ENCODE data around the gene B3GNT4. TPM values are rescaled to one million over a fixed set of nuclear protein-coding genes. Genes with fewer than 3 reads are reported as not detected.
"Not testable (repeated sequence)": the region's sequence is repeated elsewhere in the genome, so short reads cannot be mapped to it uniquely, and the experiment has no call there.

B3GNT4 gene
- total RNA-seq, 1 experiment from 2014 or later: 0.45 TPM

DNA sequence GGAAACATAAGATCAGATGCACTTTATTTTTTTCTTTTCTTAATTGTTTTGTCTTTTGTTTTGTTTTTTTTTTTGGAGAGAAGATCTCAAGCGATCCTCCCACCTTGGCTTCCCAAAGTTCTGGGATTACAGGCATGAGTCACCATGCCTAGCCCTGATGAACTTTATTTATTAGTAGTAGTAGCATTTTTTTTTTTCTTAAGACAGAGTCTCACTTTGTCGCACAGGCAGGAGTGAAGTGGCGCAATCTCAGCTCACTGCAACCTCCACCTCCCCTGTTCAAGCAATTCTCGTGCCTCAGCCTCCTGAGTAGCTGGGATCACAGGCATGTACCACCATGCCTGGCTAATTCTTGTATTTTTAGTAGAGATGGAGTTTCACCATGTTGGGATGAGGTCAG is 27.0 kb upstream of the B3GNT4 start:
- not testable (repeated sequence) for H3K4me3 ChIP-seq (ENCODE audit: insufficient read depth, low read depth, low read length); DNase-seq; H3K27me3 ChIP-seq (ENCODE audit: control insufficient read depth, insufficient read depth, low read length); H3K36me3 ChIP-seq (replicated peaks; ENCODE audit: control insufficient read depth, insufficient read depth, low read length)

DNA sequence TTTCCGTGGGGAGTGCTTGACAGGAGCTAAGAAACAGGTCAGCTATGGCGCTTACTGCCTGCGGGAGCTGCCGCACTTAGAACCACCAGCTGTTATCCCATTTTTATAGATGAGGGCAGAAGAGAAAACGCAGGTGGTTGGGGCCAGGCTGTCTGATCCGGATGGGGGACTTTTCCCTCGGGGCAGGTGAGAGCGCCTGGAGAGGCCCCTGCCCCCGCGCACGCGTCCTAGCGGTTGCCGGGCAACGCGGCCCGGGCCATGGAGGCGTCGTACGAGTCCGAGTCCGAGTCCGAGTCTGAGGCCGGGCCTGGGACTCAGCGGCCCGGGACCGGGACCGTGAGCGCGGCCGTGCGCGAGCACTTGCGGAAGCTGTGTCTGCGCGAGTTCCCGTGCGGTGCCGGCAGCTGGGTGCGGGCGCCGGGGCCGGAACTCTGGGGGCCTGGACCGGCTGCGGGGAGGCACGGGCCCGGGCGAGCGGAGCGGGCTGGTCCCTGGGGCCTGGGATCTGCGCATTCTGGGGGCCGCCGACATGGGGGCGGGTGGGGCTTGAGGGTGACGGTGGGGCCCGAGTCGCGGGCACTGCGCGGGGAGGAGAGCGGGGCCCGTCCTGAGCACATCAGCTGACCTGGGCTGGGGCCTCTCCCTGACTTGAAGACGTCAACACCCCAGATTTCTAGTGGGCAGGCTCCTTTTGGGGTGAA is 20.5 kb upstream of the B3GNT4 start, which contains the start of gene LRRC43:
TSS of gene LRRC43 (plus strand) at position 237 of the 701 bp plus-strand sequence. CDS start at position 259, 22 bp downstream.
- Histone ChIP-seq H3K36me3 (replicated peaks; ENCODE audit: control insufficient read depth, insufficient read depth, low read length) (no peaks in the 10 kb centered on the region), H3K27me3 (ENCODE audit: control insufficient read depth, insufficient read depth, low read length) (peaks cover 11% of the 10 kb centered on the region), H3K4me3 (ENCODE audit: insufficient read depth, low read depth, low read length) (peak within 1 kb of the TSS; percentile 62)
- DNase-seq: peak; percentile 95

DNA sequence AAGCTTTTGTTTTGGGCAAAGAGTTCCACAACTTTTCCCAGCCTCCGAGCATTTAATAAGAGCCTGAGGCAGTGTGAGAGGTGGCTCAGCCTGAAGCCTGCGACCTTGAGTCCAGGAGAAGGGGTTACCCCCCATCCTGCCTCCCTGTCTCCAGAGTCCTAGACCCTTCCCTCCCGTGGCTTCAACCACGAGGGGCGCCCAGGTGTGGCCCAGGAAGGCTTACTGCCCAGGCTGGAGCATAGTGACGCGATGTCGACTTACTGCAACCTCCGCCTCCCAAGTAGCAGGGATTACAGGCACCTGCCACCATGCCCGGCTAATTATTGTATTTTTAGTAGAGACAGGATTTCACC is 19.9 kb upstream of the B3GNT4 start:
- Histone ChIP-seq H3K36me3 (replicated peaks; ENCODE audit: control insufficient read depth, insufficient read depth, low read length) (no peaks in the 10 kb centered on the region), H3K4me3 (ENCODE audit: insufficient read depth, low read depth, low read length) (peak overlapping the region; percentile 62), H3K27me3 (ENCODE audit: control insufficient read depth, insufficient read depth, low read length) (peaks cover 11% of the 10 kb centered on the region)
- DNase-seq: peak; percentile 68

DNA sequence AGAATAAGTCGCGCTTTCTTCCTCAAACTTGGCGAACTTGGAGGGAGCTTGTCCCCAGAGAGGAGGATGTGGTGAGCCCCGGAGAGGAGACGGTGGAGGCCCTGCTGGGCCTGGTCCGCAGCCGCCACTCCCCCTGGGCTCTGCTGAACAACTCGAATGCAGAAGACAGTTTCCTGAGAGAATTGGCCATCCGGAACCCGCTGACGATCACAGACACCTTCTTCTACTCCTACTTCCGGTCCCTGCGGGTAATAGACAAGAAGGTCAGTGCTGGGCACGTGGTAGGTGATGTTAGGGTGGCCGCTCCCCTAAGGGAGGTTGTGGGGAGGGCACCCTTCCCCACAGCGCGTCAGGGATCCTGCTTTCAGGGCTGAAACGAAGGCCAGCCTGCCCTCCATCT is 19.0 kb upstream of the B3GNT4 start:
- no peak for DNase-seq
- Histone ChIP-seq H3K27me3 (ENCODE audit: control insufficient read depth, insufficient read depth, low read length) (peaks cover 11% of the 10 kb centered on the region), H3K36me3 (replicated peaks; ENCODE audit: control insufficient read depth, insufficient read depth, low read length) (no peaks in the 10 kb centered on the region), H3K4me3 (ENCODE audit: insufficient read depth, low read depth, low read length) (no peak overlapping the region)

DNA sequence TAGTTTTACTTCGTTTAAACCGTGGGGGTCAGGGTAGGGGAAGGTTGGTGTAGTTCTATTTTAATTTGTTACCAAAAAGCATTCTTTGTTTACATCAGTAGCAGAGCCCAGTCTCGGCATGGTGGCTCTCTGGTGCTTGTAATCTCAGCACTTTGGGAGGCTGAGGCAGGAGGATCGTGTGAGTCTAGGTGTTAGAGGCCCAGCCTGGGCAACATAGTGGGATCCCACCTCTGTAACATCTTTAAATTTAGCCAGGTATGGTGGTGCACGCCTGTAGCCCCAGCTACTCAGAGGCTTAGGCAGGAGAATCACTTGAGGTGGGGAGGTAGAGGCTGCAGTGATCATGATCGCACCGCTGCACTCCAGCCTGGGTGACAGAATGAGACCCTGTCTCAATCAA is 18.4 kb upstream of the B3GNT4 start:
- H3K4me3 ChIP-seq (ENCODE audit: insufficient read depth, low read depth, low read length): no peak overlapping the region
- peaks cover 11% of the 10 kb centered on the region for H3K27me3 ChIP-seq (ENCODE audit: control insufficient read depth, insufficient read depth, low read length)
- DNase-seq: no peak
- H3K36me3 ChIP-seq (replicated peaks; ENCODE audit: control insufficient read depth, insufficient read depth, low read length): no peaks in the 10 kb centered on the region

DNA sequence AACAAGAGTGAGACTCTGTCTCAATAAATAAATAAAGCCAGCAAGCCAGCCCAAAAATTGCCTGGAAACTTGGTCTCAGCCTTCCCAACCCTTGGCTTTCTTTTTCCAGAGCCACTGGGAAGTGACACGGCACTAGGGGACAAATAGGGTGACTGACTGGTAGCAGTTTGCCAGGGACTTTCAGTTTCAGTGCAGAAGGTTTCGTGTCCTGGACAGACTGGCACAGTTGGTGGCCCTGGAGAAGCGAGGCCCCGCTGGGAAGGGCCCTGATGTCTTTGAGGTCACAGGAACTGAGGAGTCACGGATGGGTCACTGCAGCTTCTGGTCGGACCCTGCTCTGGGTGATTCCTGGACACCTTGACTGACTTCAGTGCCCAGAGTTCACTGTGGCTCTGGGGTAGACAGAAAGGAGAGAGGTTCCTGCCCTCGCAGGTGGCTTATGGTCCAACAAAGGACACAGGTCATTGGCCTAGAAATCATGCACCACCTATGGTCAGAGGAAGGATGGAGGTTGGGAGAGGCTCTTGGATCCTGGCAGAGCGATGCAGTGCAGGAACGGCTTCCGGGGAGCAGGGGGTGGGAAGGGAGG is 17.9 kb upstream of the B3GNT4 start:
- no peak overlapping the region for H3K4me3 ChIP-seq (ENCODE audit: insufficient read depth, low read depth, low read length)
- peaks cover 11% of the 10 kb centered on the region for H3K27me3 ChIP-seq (ENCODE audit: control insufficient read depth, insufficient read depth, low read length)
- H3K36me3 ChIP-seq (replicated peaks; ENCODE audit: control insufficient read depth, insufficient read depth, low read length): no peaks in the 10 kb centered on the region
- DNase-seq: no peak

DNA sequence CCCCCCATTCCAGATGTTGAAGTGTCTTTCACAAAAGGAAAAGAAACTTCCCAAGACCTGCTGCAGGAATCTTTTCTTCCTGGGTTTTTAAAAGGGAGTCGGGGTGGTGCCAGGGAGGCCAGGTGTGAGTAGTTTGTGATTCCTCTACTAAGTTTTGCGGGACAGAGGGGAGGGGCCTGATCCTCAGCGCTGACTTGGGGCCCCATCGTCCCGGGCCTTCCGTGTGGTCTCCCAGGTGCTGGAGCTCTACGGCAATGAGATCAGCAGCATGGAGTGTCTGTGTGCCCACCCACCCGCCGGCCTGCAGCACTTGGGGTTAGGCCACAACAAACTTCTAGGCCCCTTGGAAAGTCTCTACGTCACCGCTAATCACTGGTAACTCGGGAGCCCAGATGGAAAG is 16.0 kb upstream of the B3GNT4 start:
- no peak overlapping the region for H3K4me3 ChIP-seq (ENCODE audit: insufficient read depth, low read depth, low read length)
- peaks cover 11% of the 10 kb centered on the region for H3K27me3 ChIP-seq (ENCODE audit: control insufficient read depth, insufficient read depth, low read length)
- peak; percentile 68 for DNase-seq
- no peaks in the 10 kb centered on the region for H3K36me3 ChIP-seq (replicated peaks; ENCODE audit: control insufficient read depth, insufficient read depth, low read length)

DNA sequence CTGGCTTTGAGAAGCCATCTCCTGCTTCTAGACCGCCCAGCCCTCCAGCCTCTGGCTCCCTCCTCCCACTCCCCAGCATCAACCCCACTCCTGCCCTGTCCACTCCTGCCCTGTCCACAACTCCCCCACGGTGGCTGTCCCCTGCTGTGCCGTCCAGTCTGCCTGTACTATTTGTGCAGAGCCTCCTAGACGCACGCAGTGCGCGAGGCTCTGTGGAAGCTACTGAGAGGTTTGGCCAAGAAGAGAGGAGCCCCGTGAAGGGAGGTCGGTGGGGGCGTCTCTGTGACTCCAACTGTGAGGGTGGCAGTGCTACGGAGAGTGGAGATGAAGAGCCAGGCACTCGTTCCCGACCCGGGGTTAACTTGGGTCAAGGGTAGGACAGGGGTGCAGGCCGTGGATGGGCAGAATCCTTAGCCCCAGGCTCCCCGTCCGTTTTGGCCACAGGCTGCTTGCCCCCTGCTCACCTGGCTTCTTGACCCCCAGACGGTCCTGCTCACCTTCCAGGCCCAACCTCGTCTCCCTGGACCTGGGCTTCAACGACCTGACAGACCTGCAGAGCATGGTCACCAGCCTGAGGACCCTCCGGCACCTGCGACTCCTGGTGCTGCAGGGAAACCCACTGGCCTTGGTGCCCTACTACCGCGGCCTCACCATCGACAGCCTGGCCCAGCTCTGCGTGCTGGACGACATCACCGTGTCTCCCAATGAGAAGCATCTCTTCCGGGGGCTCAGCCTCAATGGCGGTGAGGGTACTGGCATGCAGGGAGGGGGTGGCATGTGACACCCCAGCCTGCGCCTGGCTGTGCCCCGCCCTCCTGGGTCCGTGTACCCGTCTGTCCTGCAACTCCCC is 13.7 kb upstream of the B3GNT4 start:
- H3K27me3 ChIP-seq (ENCODE audit: control insufficient read depth, insufficient read depth, low read length): no peaks in the 10 kb centered on the region; the same call in 1 of the 2 replicates
- H3K4me3 ChIP-seq (ENCODE audit: insufficient read depth, low read depth, low read length): no peak overlapping the region
- DNase-seq: no peak
- no peaks in the 10 kb centered on the region for H3K36me3 ChIP-seq (replicated peaks; ENCODE audit: control insufficient read depth, insufficient read depth, low read length)

DNA sequence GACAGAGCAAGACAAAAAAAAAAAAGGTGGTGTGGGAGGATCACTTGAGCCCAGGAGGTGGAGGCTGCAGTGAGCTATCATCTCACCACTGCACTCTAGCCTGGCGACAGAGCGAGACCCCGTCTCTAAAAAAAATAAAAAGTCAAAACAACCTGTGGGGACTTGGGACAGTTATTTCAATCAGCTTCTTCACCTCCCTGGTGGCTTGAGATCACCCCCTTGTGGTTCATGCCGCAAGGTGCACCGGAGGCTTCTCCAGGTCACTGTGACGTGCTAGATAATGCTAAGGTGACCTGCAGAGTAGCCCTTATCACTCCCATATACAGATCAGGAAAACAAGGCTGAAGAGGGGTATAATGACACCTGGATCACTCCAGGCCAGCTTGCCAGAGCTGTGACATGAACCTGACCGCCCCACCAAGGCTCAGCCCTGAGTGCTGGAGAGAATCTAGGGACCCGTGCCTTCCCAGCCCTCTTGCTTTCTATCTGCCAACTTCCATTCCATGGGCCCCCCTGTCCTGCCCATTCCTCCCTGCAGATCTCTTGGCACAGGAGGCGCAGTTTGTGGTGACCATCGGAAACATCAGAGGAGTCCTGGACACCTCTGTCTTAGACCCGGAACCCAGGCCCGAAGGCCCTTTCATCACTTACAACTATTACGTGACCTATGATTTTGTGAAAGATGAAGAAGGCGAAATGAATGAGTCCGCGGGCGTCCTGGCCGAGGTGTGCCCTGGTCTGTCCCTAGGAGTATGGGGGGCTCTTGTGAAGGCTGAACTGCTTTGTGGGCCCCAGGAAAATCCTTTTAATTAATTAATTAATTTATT is 12.5 kb upstream of the B3GNT4 start:
- no peaks in the 10 kb centered on the region for H3K27me3 ChIP-seq (ENCODE audit: control insufficient read depth, insufficient read depth, low read length)
- peak; percentile 92 for DNase-seq
- H3K4me3 ChIP-seq (ENCODE audit: insufficient read depth, low read depth, low read length): no peak overlapping the region
- H3K36me3 ChIP-seq (replicated peaks; ENCODE audit: control insufficient read depth, insufficient read depth, low read length): no peaks in the 10 kb centered on the region

DNA sequence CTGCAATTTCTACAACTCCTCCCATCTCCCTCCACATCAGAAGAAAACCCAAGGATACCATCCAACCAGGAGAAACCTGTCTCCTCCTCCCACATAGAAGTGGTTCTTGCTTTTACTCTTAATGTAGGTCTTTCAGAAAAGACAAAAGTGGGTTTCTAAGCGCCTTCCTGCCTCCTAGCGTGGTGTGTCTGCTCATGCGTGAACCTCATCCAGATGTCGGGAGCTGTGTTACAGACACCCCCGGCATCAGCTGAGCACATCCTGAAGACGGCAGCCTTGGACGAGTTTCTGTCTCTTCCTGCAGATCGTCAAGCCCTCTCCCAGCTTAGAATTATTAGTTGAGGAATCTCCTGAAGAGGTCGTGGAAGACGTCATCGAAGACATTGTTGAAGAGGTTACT is 11.1 kb upstream of the B3GNT4 start:
- Histone ChIP-seq H3K36me3 (replicated peaks; ENCODE audit: control insufficient read depth, insufficient read depth, low read length) (no peaks in the 10 kb centered on the region), H3K27me3 (ENCODE audit: control insufficient read depth, insufficient read depth, low read length) (no peaks in the 10 kb centered on the region), H3K4me3 (ENCODE audit: insufficient read depth, low read depth, low read length) (no peak overlapping the region)
- DNase-seq: no peak

DNA sequence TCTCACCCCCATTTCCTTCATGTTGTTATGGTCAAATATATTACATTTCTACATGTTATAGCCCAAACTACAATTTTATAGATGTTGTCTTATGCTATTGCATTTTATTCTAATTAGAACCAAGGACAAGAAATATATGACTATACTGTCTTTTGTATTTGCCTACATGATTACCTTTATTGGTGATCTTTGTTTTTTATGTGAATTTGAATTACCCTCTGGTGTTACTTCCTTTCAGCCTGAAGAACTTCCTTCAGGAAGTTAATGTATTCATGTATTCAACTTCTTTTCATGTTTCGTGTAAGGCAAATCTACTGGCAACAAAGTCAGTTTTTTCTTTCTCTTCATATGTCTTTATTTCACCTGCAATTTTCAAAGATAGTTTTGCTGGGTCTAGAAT is 8.7 kb upstream of the B3GNT4 start:
- DNase-seq: no peak
- Histone ChIP-seq H3K36me3 (replicated peaks; ENCODE audit: control insufficient read depth, insufficient read depth, low read length) (no peaks in the 10 kb centered on the region), H3K27me3 (ENCODE audit: control insufficient read depth, insufficient read depth, low read length) (no peaks in the 10 kb centered on the region; the same call in 1 of the 2 replicates), H3K4me3 (ENCODE audit: insufficient read depth, low read depth, low read length) (no peak overlapping the region)

DNA sequence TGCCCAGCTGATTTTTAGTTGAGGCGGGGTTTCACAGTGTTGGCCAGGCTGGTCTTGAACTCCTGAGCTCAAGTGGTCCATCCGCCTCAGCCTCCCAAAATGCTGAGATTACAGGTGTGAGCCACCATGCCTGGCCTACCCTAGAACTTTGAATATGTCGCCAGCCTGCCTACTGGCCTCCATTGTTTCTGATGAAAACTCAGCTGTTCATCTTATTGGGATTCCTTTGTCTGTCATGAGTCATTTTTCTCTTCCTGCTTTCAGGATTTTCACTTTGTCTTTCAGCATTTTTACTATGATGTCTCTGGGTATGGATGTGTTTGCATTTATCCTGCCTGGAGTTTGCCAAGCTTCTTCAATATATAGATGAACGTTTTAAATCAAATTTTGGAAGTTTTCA is 8.1 kb upstream of the B3GNT4 start:
- no peak overlapping the region for H3K4me3 ChIP-seq (ENCODE audit: insufficient read depth, low read depth, low read length)
- no peaks in the 10 kb centered on the region for H3K36me3 ChIP-seq (replicated peaks; ENCODE audit: control insufficient read depth, insufficient read depth, low read length)
- H3K27me3 ChIP-seq (ENCODE audit: control insufficient read depth, insufficient read depth, low read length): peaks cover 1% of the 10 kb centered on the region; the same call in 1 of the 2 replicates
- no peak for DNase-seq

DNA sequence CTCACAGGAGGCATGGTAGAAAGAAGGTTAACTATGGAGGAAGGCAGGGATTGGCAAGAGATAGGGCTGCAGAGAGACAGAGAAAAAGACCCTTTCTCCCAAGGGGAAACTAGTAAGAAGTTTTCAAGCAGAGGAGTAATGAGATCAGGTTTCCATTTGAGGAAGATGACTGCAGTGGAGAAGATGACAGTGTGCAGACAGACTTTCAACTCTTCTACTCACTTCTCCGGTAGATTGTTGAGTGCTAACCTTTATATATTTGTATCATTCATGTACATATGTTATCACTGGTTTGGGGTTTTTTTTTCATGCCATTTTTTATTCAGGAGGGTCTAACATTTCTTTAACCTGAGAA is 5.9 kb upstream of the B3GNT4 start:
- H3K36me3 ChIP-seq (replicated peaks; ENCODE audit: control insufficient read depth, insufficient read depth, low read length): no peaks in the 10 kb centered on the region
- no peak for DNase-seq
- no peak overlapping the region for H3K4me3 ChIP-seq (ENCODE audit: insufficient read depth, low read depth, low read length)
- peaks cover 4% of the 10 kb centered on the region for H3K27me3 ChIP-seq (ENCODE audit: control insufficient read depth, insufficient read depth, low read length)

Measured in H7 (cell line).